OCI-LY7 (cell line): ENCODE measurements around the gene GATAD2B. TPM values are rescaled to one million over a fixed set of nuclear protein-coding genes. Genes with fewer than 3 reads are reported as not detected.

Experiments used
- BruUV-seq: library from RNA; stranded (reverse); fragments of 400-500 nt; replicated peaks from 2 replicates; lab custom pipeline; 2021; lab: Mats Ljungman, UMichigan
- CTCF ChIA-PET: fragments of 300-600 bp; sonication (Branson Sonifier 250); formaldehyde crosslinking; loops from one replicate; lab custom pipeline; 2022; ENCODE audit warnings: antibody characterized with exemption; ENCODE audit not compliant: unreplicated experiment; lab: Charles Lee
- POLR2A ChIA-PET: fragments of 300-600 bp; sonication (Branson Sonifier 250); formaldehyde crosslinking; loops from one replicate; lab custom pipeline; 2022; ENCODE audit warnings: antibody characterized with exemption; lab: Charles Lee
- DNase-seq: peaks from one replicate; pipeline ENCODE4 v3.0.0-alpha.2; 2015; ENCODE audit warnings: low spot score
- H2AFZ ChIP-seq: fragments of 200-600 bp; sonication (generic), shearing (Covaris generic); 2 replicates; pipeline ENCODE4 v1.6.1; 2014; ENCODE audit warnings: mild to moderate bottlenecking, antibody characterized with exemption, low read length, moderate library complexity
- H3K27ac ChIP-seq: fragments of 200-600 bp; sonication (generic); 2 replicates; pipeline ENCODE4 v1.5.1; 2014; ENCODE audit warnings: mixed run types, low read depth, mild to moderate bottlenecking, moderate library complexity, low read length, inconsistent platforms; ENCODE audit not compliant: poor library complexity, severe bottlenecking
- H3K36me3 ChIP-seq: fragments of 200-600 bp; sonication (generic); 2 replicates; pipeline ENCODE4 v1.6.1; 2014; ENCODE audit warnings: mild to moderate bottlenecking, antibody characterized with exemption, low read length, moderate library complexity, mixed read lengths; ENCODE audit not compliant: insufficient read depth
- H3K4me1 ChIP-seq: fragments of 200-600 bp; sonication (generic); 2 replicates; pipeline ENCODE4 v1.5.1; 2014; ENCODE audit warnings: mild to moderate bottlenecking, low read length; ENCODE audit not compliant: insufficient read depth, poor library complexity, severe bottlenecking
- H3K4me2 ChIP-seq: fragments of 200-600 bp; sonication (generic); 2 replicates; pipeline ENCODE4 v1.6.1; 2014; ENCODE audit warnings: mild to moderate bottlenecking, low read length
- H3K4me3 ChIP-seq: fragments of 200-600 bp; sonication (generic); 2 replicates; pipeline ENCODE4 v1.5.1; 2014; ENCODE audit warnings: mild to moderate bottlenecking, low read depth, low read length; ENCODE audit not compliant: poor library complexity, severe bottlenecking
- H3K79me2 ChIP-seq: fragments of 200-600 bp; sonication (generic); 2 replicates; pipeline ENCODE4 v1.6.1; 2016; ENCODE audit warnings: low read depth, mild to moderate bottlenecking, low read length, moderate library complexity, mixed read lengths; ENCODE audit not compliant: insufficient read depth
- H3K9me2 ChIP-seq: fragments of 200-600 bp; sonication (generic); 2 replicates; pipeline ENCODE4 v1.6.1; 2016; ENCODE audit warnings: mild to moderate bottlenecking, low read length, mixed read lengths; ENCODE audit not compliant: insufficient read depth
- H3K9me3 ChIP-seq: fragments of 200-600 bp; sonication (generic); 2 replicates; pipeline ENCODE4 v1.6.1; 2014; ENCODE audit warnings: mild to moderate bottlenecking, mixed run types, low read length, mixed read lengths
- H4K20me1 ChIP-seq: fragments of 200-600 bp; sonication (generic); 2 replicates; pipeline ENCODE4 v1.6.1; 2014; ENCODE audit warnings: mild to moderate bottlenecking, antibody characterized with exemption, low read length, moderate library complexity, mixed read lengths; ENCODE audit not compliant: insufficient read depth
- EZH2phosphoT487 ChIP-seq: fragments of 200-600 bp; sonication (generic); IDR thresholded peaks from 2 replicates; pipeline ENCODE4 v1.6.1; 2018; ENCODE audit warnings: low read depth, borderline replicate concordance, mild to moderate bottlenecking, mixed run types, antibody characterized with exemption, low read length, moderate library complexity, mixed read lengths
- intact Hi-C: fragments of 100-400 bp; cut with micrococcal nuclease; formaldehyde crosslinking; loops from one replicate; pipeline ENCODE4 v1.10.0; 2022; ENCODE audit not compliant: unreplicated experiment
- total RNA-seq, 2 experiments: library from RNA; depleted of rRNA in 1 of 2; stranded (reverse); fragments of >200 nt in 1 of 2; shearing (Covaris generic) in 1 of 2; gene quantifications; 2 replicates each; pipeline ENCODE4 v1.2.3, GENCODE V29; 2014 to 2022
- TF ChIP-seq, protein P1 (sequence below): fragments of 200-600 bp; sonication (generic); conservative IDR thresholded peaks from 2 replicates; pipeline ENCODE4 v1.5.1; 2014; ENCODE audit warnings: mild to moderate bottlenecking, antibody characterized with exemption, low read length, moderate library complexity, mixed read lengths

The GATAD2B gene
- total RNA-seq, 2 experiments from 2014 or later = 11.2 to 65.2 TPM

DNA sequence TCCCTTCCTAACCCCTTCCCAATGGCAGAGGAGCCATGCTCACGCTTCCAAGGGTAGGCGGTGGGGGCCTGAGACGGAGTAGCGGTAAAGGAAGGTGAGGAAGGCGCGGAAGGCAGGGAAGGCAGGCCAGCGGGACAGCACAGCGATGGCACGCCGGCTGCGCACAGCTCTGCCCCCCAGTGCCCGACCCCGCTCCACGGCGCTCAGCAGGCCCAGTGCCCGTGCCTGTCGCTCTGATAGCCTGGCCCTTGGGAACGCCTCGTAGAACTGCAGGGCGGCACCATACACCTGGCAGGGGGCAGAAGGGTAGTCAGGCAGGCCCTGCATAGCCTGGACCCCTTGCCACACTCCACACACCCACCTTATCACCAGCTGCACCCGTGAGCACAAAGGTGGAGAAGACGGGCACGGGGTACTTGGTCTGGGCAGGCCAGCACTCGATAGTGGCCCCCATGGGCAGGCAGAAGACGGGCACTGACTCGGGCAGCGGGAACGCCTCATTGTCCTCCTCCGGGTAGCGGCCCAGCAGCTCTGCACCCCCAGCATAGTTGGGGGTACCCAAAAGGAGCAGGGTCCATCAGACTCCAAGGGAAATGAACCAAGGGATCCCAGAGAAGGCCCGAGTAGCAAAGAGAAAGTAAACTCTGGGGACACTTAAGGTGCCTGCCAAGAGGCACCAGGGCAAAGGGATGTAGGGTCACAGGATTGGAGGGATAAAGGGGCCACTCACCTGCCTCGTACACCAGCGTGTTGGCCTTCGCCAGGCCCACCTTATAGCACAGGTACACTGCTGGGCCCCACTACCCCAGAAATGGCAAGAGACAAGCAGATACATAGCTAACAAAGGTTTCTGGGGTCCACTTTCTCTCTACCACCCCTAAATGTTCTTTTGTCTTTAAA is 19.3 kb upstream of the GATAD2B start:
- H3K4me1 ChIP-seq = peaks cover 20% of the 10 kb centered on the region
- no peak for DNase-seq
- no TSS peak for BruUV-seq
- peaks cover 20% of the 10 kb centered on the region for H3K79me2 ChIP-seq
- no peak overlapping the region for H3K4me3 ChIP-seq
- TF ChIP-seq, protein P1, sequence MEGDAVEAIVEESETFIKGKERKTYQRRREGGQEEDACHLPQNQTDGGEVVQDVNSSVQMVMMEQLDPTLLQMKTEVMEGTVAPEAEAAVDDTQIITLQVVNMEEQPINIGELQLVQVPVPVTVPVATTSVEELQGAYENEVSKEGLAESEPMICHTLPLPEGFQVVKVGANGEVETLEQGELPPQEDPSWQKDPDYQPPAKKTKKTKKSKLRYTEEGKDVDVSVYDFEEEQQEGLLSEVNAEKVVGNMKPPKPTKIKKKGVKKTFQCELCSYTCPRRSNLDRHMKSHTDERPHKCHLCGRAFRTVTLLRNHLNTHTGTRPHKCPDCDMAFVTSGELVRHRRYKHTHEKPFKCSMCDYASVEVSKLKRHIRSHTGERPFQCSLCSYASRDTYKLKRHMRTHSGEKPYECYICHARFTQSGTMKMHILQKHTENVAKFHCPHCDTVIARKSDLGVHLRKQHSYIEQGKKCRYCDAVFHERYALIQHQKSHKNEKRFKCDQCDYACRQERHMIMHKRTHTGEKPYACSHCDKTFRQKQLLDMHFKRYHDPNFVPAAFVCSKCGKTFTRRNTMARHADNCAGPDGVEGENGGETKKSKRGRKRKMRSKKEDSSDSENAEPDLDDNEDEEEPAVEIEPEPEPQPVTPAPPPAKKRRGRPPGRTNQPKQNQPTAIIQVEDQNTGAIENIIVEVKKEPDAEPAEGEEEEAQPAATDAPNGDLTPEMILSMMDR = no peak
- no peak for TF ChIP-seq EZH2phosphoT487
- ChIA-PET POLR2A (no interaction called here), CTCF (no interaction called here)
- no peaks in the 10 kb centered on the region for H3K9me2 ChIP-seq
- no peak overlapping the region for H3K4me2 ChIP-seq
- H3K36me3 ChIP-seq = peaks cover 69% of the 10 kb centered on the region
- intact Hi-C loops = no loop called here
- H4K20me1 ChIP-seq = no peaks in the 10 kb centered on the region
- no peak overlapping the region for H3K27ac ChIP-seq
- H2AFZ ChIP-seq = no peak overlapping the region
- no peaks in the 10 kb centered on the region for H3K9me3 ChIP-seq

DNA sequence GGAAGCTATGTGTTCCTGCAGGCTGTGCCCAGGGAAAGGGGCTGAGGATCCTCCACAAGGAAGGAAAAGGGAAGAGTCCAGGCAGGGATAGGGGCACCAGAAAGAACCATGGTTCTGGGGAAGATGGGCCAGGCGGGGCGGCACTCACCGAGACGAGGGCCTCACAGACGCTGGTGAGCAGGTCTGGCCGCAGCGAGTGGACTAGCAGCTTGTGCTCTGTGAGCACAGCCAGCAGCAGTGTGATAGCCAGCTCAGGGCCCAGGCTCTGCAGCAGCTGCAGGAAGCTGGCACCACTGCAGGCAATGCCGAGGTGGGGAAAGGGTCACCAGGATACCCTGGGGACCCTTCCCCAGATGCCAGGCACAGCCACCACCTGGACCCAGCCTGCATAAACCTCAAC is 18.0 kb upstream of the GATAD2B start:
- no peak for TF ChIP-seq EZH2phosphoT487
- TF ChIP-seq, protein P1 = no peak
- ChIA-PET CTCF (no interaction called here), POLR2A (interaction anchor here (1.4 to 1.7 kb wide), 2 partner anchors 16 to 103 kb away, joined by 3 to 4 read pairs; no protein-coding TSS in a partner anchor)
- no peaks in the 10 kb centered on the region for H4K20me1 ChIP-seq
- no peak for DNase-seq
- H2AFZ ChIP-seq = no peak overlapping the region
- no TSS peak for BruUV-seq
- peaks cover 20% of the 10 kb centered on the region for H3K79me2 ChIP-seq
- peaks cover 14% of the 10 kb centered on the region for H3K4me1 ChIP-seq
- H3K9me2 ChIP-seq = no peaks in the 10 kb centered on the region
- H3K4me3 ChIP-seq = no peak overlapping the region
- H3K27ac ChIP-seq = no peak overlapping the region
- intact Hi-C loops = no loop called here
- no peaks in the 10 kb centered on the region for H3K9me3 ChIP-seq
- no peak overlapping the region for H3K4me2 ChIP-seq
- peaks cover 77% of the 10 kb centered on the region for H3K36me3 ChIP-seq

DNA sequence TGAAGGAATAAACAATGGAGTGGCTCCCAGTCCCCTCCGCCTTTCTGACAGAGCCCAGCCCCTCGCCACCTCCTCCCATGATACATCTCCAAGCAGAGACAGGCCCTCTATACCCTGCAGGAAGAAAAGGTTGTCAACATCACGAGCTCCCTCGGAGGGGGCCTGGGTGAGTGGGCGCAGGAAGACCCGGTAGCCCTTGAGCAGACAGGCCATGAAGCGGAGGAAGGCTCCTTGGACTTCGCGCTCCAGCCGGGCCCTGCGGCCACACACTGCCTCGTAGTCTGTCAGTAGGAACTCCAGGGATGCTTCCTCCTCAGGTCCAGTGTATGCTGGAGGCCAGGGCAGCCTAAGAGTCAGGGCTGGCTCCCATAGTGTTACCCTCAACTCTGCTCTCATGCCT is 16.7 kb upstream of the GATAD2B start:
- ChIA-PET CTCF (no interaction called here), POLR2A (interaction anchor here (1.0 to 1.7 kb wide), 3 partner anchors 14 to 102 kb away, joined by 3 to 4 read pairs (median 4); no protein-coding TSS in a partner anchor)
- Histone ChIP-seq H3K4me2 (no peak overlapping the region), H3K4me3 (no peak overlapping the region), H3K27ac (no peak overlapping the region), H3K9me2 (no peaks in the 10 kb centered on the region), H3K9me3 (no peaks in the 10 kb centered on the region), H3K79me2 (peaks cover 15% of the 10 kb centered on the region), H2AFZ (no peak overlapping the region), H4K20me1 (no peaks in the 10 kb centered on the region), H3K36me3 (peaks cover 90% of the 10 kb centered on the region), H3K4me1 (peaks cover 9% of the 10 kb centered on the region)
- no TSS peak for BruUV-seq
- intact Hi-C loops = no loop called here
- no peak for DNase-seq
- TF ChIP-seq EZH2phosphoT487 = no peak
- TF ChIP-seq, protein P1 = no peak
